GM12878 (cell line): ENCODE results near the gene CWC27. TPM values are rescaled to one million over a fixed set of nuclear protein-coding genes. Genes with fewer than 3 reads are reported as not detected.

Experiments used
- ATAC-seq: fragments of 200-7000 bp; cut with Tn5 transposase; 3 replicates; pipeline ENCODE4 v1.9.1; 2020; ENCODE audit warnings: mild to moderate bottlenecking, moderate library complexity
- BruUV-seq: library from RNA; stranded (reverse); fragments of 400-500 nt; replicated peaks from 2 replicates; lab custom pipeline; 2021; lab: Mats Ljungman, UMichigan
- CTCF ChIA-PET: fragments of 300-600 bp; sonication (Branson Sonifier 250); formaldehyde crosslinking; extraction: SDS; loops from one replicate; lab custom pipeline; 2021; ENCODE audit warnings: inconsistent platforms; lab: Yijun Ruan, JAX
- POLR2A ChIA-PET: fragments of 350-600 bp; formaldehyde crosslinking; extraction: SDS; loops from one replicate; lab custom pipeline; 2021; ENCODE audit warnings: inconsistent platforms; lab: Charles Lee
- RAD21 ChIA-PET: fragments of 300-600 bp; sonication (Branson Sonifier 250); formaldehyde crosslinking; loops from one replicate; lab custom pipeline; 2023; ENCODE audit warnings: antibody characterized with exemption; ENCODE audit not compliant: unreplicated experiment; lab: Charles Lee
- SMC1A ChIA-PET: fragments of 300-600 bp; sonication (Branson Sonifier 250); formaldehyde crosslinking; loops from one replicate; lab custom pipeline; 2023; ENCODE audit not compliant: unreplicated experiment, uncharacterized antibody; lab: Charles Lee
- DNase-seq: peaks from one replicate; pipeline ENCODE4 v3.0.0-alpha.2; 2011; ENCODE audit warnings: low read depth, low spot score
- FAIRE-seq: peaks from 3 replicates; lab custom pipeline; 2011; peaks lifted over from hg19 to GRCh38; lab: Jason Lieb, UNC
- H2AFZ ChIP-seq: 2 replicates; pipeline ENCODE4 v1.6.0; 2011; ENCODE audit warnings: low read depth, low read length, control low read depth; ENCODE audit not compliant: control insufficient read depth
- H3K27ac ChIP-seq: 2 replicates; pipeline ENCODE4 v1.5.1; 2011; ENCODE audit warnings: control low read depth; ENCODE audit not compliant: control insufficient read depth, insufficient read depth
- H3K27me3 ChIP-seq, 2 experiments: replicated peaks in 1 of 2; 2 replicates each; pipeline versions ENCODE4 v1.6.0 to v1.6.1; 2011; ENCODE audit warnings: low read length in 1 of 2; ENCODE audit not compliant: control insufficient read depth in 2 of 2, insufficient read depth in 2 of 2
- H3K36me3 ChIP-seq, 2 experiments: 2 replicates each; pipeline ENCODE4 v1.5.1; 2011; ENCODE audit warnings: low read length in 1 of 2; ENCODE audit not compliant: control insufficient read depth in 2 of 2, insufficient read depth in 2 of 2
- H3K4me1 ChIP-seq: 2 replicates; pipeline ENCODE4 v1.6.1; 2011; ENCODE audit warnings: mild to moderate bottlenecking, low read length, moderate library complexity, mixed read lengths; ENCODE audit not compliant: control insufficient read depth, insufficient read depth
- H3K4me2 ChIP-seq: 2 replicates; pipeline ENCODE4 v1.6.0; 2011; ENCODE audit warnings: control low read depth; ENCODE audit not compliant: control insufficient read depth, insufficient read depth
- H3K4me3 ChIP-seq: fragments of 200-600 bp; sonication (generic); 2 replicates; pipeline ENCODE4 v1.5.1; 2016
- H3K79me2 ChIP-seq: 2 replicates; pipeline ENCODE4 v1.6.0; 2011; ENCODE audit warnings: low read length; ENCODE audit not compliant: control insufficient read depth, insufficient read depth
- H3K9ac ChIP-seq: 2 replicates; pipeline ENCODE4 v1.8.0; 2011; ENCODE audit warnings: low read length, control low read depth, mixed read lengths; ENCODE audit not compliant: control insufficient read depth, insufficient read depth
- H3K9me3 ChIP-seq: replicated peaks from 3 replicates; pipeline ENCODE4 v1.5.1; 2011; ENCODE audit warnings: mild to moderate bottlenecking, low read length; ENCODE audit not compliant: control insufficient read depth, insufficient read depth
- H4K20me1 ChIP-seq: 2 replicates; pipeline ENCODE4 v1.6.0; 2011; ENCODE audit not compliant: control insufficient read depth, insufficient read depth
- CHD1 ChIP-seq: IDR thresholded peaks from 2 replicates; pipeline ENCODE4 v1.6.1; 2012; ENCODE audit warnings: low read depth, low read length, improper control_type of control experiment
- CHD2 ChIP-seq: IDR thresholded peaks from 2 replicates; pipeline ENCODE4 v1.6.1; 2011; ENCODE audit warnings: low read depth, low read length, improper control_type of control experiment, borderline replicate concordance
- CUX1 ChIP-seq: IDR thresholded peaks from 2 replicates; pipeline ENCODE4 v1.6.1; 2012; ENCODE audit warnings: improper control_type of control experiment, low read depth, low read length; ENCODE audit not compliant: insufficient replicate concordance
- HCFC1 ChIP-seq: fragments of 150-350 bp; IDR thresholded peaks from 2 replicates; pipeline ENCODE4 v1.6.1; 2014; ENCODE audit warnings: low read length
- MYB ChIP-seq: fragments of 150-350 bp; IDR thresholded peaks from 2 replicates; pipeline ENCODE4 v1.6.1; 2014; ENCODE audit warnings: mild to moderate bottlenecking, low read depth, low read length, borderline replicate concordance
- NKRF ChIP-seq: fragments of 450-650 bp; conservative IDR thresholded peaks from 2 replicates; pipeline ENCODE4 v1.6.1; 2017; ENCODE audit warnings: mild to moderate bottlenecking, moderate library complexity
- POLR2A ChIP-seq: IDR thresholded peaks from 2 replicates; pipeline ENCODE4 v1.6.1; 2011; ENCODE audit warnings: low read depth, mild to moderate bottlenecking, low read length
- POLR2AphosphoS2 ChIP-seq: IDR thresholded peaks from 2 replicates; pipeline ENCODE4 v1.6.1; 2011; ENCODE audit warnings: low read depth, mild to moderate bottlenecking, low read length, improper control_type of control experiment, moderate library complexity
- RCOR1 ChIP-seq: conservative IDR thresholded peaks from 2 replicates; pipeline ENCODE4 v1.6.1; 2012; ENCODE audit warnings: low read depth, low read length, improper control_type of control experiment
- RELA ChIP-seq: fragments of 450-650 bp; IDR thresholded peaks from 2 replicates; pipeline ENCODE4 v1.8.0; 2014; ENCODE audit warnings: borderline replicate concordance; ENCODE audit not compliant: partially characterized antibody
- SMAD5 ChIP-seq: IDR thresholded peaks from 2 replicates; pipeline ENCODE4 v1.6.1; 2016; ENCODE audit warnings: antibody characterized with exemption, low read depth
- SMARCA5 ChIP-seq: fragments of 450-650 bp; IDR thresholded peaks from 2 replicates; pipeline ENCODE4 v1.6.1; 2017; ENCODE audit warnings: mild to moderate bottlenecking
- SRF ChIP-seq, 2 experiments: IDR thresholded peaks; 2 replicates each; pipeline ENCODE4 v1.6.1; 2011; ENCODE audit warnings: low read depth in 2 of 2, low read length in 2 of 2, mild to moderate bottlenecking in 1 of 2, moderate library complexity in 1 of 2
- YBX1 ChIP-seq: fragments of 450-650 bp; IDR thresholded peaks from 2 replicates; pipeline ENCODE4 v1.6.1; 2016; ENCODE audit warnings: antibody characterized with exemption
- WGBS: methylation state at CpG from one replicate; pipeline ENCODE4 v1.1.6; 2016; ENCODE audit warnings: low lambda C conversion rate; ENCODE audit not compliant: insufficient replicate concordance, insufficient coverage; ENCODE audit errors: missing lambda C conversion rate; 5-methylcytosine and 5-hydroxymethylcytosine counted together
- in situ Hi-C: fragments of 300-500 bp; cut with MboI; formaldehyde crosslinking; loops from 9 replicates; pipeline ENCODE4 v1.14.3; 2018; ENCODE audit warnings: mixed read lengths
- intact Hi-C: fragments of 100-400 bp; cut with micrococcal nuclease; formaldehyde crosslinking; loops from one replicate; pipeline ENCODE4 v1.14.2; 2022; ENCODE audit not compliant: unreplicated experiment
- polyA plus RNA-seq, 11 experiments: library from polyadenylated mRNA; depleted of rRNA in 4 of 11; unstranded in 6 of 11; stranded (reverse) in 5 of 11; fragments of >200 nt; fragmentation: Nextera tagmentation in 4 of 11; fragmentation: Illumina TruSeq in 1 of 11; extraction: Ambion mirVana in 4 of 11; extraction: Trizol in 1 of 11; gene quantifications; 1 replicate in 1 of 11; 2 replicates in 10 of 11; pipeline versions ENCODE4 v1.2.1 to v1.2.3, GENCODE V29; 2011 to 2016; ENCODE audit warnings: inconsistent platforms in 2 of 11, missing spikeins in 2 of 11, low read depth in 1 of 11
- total RNA-seq, 4 experiments: library from RNA; depleted of rRNA in 3 of 4; stranded (reverse); fragments of >200 nt in 3 of 4; fragmentation: Illumina TruSeq in 1 of 4; extraction: Trizol in 1 of 4; gene quantifications; 2 replicates each; pipeline versions ENCODE4 v1.2.1 to v1.2.3, GENCODE V29; 2013 to 2021

CWC27 gene
- total and polyA plus RNA-seq, 10 of the 15 experiments (the other 5 are each of a cell fraction or from before 2014, with no cell fraction given): 21.7 to 61.9 (median 47.0) TPM

- no peak for TF ChIP-seq HCFC1
These were observed 27.6 kb downstream of the CWC27 start (continued) for GRCh38 chr5:64796301-64796700.

- in situ Hi-C loops: no loop called here
- no peak for DNase-seq
- TF ChIP-seq NKRF: no peak
- TF ChIP-seq CHD1: no peak
- no peak for TF ChIP-seq POLR2A
- TF ChIP-seq POLR2AphosphoS2: no peak
- TF ChIP-seq YBX1: no peak
- TF ChIP-seq MYB: no peak
- no peak for TF ChIP-seq CUX1
- TF ChIP-seq CHD2: no peak
- no peak for TF ChIP-seq SMAD5
- TF ChIP-seq RCOR1: no peak
- no peak for TF ChIP-seq SMARCA5
- no peak for TF ChIP-seq SRF (IDR thresholded peaks at IDR 0.05; ENCODE audit: low read depth in 2 of 2, low read length in 2 of 2)
- TF ChIP-seq RELA: no peak
These were observed 32.2 kb downstream of the CWC27 start for GRCh38 chr5:64800926-64801325.

More at GRCh38 chr5:64800926-64801325, 32.2 kb downstream of the CWC27 start:
- Histone ChIP-seq H3K4me1 (no peaks in the 10 kb centered on the region), H3K9ac (no peak overlapping the region), H3K4me3 (no peak overlapping the region), H3K27me3 (no peaks in the 10 kb centered on the region), H3K27ac (no peak overlapping the region), H3K36me3 (peaks cover 0 to 7% of the 10 kb centered on the region in 2 experiments; a peak in 1 of 4 replicates), H2AFZ (no peak overlapping the region), H3K79me2 (no peaks in the 10 kb centered on the region), H4K20me1 (no peaks in the 10 kb centered on the region), H3K4me2 (no peak overlapping the region), H3K9me3 (no peaks in the 10 kb centered on the region)
- no TSS peak for BruUV-seq
- no peak for ATAC-seq
- CTCF ChIA-PET: interaction anchor here (0.7 kb wide), 1 partner anchor 119 kb away, joined by 3 read pairs; no protein-coding TSS in a partner anchor
- 100% methylated on average over 2 of the region's 2 CpGs for WGBS
- RAD21 ChIA-PET: no interaction called here
- intact Hi-C loops: no loop called here
- FAIRE-seq: no peak
- POLR2A ChIA-PET: no interaction called here
- SMC1A ChIA-PET: interaction anchor here (1.2 to 1.3 kb wide), 2 partner anchors 22 to 683 kb away, joined by 3 read pairs; no protein-coding TSS in a partner anchor
